ENCODE measurements around the gene TTC22.

DNA sequence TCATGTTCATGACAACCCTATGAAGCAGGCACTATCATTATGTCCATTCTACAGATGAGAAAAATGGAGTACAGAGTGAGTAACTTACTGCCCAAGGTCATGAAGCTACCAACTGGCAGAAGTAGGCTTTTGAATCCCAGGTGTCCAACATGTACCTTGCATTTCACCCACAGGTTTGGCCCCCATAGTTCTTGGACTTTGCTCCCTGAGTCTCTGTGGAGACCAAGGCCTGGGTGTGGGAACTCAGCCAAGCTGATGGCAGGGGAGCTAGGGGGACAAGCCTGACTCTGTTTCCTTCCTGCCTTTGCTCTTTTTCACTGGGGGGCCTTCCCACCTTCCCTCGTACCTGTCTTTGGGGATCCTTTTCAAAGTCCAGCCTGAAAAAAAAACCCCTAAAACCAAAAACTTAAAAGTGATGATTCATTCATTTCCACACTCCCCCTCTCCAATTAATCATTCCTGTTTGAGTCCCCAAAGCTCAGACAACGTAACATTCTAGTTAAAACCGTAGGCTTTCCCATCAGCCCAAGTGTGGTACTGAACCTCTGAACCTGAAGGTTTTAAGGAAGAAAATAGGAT, 8.5 kb upstream of the TTC22 start:
- no peak for TF ChIP-seq EZH2 (IDR thresholded peaks at IDR 0.05; ENCODE audit: borderline replicate concordance, low read depth, low read length, severe bottlenecking)
- TF ChIP-seq, protein P1, sequence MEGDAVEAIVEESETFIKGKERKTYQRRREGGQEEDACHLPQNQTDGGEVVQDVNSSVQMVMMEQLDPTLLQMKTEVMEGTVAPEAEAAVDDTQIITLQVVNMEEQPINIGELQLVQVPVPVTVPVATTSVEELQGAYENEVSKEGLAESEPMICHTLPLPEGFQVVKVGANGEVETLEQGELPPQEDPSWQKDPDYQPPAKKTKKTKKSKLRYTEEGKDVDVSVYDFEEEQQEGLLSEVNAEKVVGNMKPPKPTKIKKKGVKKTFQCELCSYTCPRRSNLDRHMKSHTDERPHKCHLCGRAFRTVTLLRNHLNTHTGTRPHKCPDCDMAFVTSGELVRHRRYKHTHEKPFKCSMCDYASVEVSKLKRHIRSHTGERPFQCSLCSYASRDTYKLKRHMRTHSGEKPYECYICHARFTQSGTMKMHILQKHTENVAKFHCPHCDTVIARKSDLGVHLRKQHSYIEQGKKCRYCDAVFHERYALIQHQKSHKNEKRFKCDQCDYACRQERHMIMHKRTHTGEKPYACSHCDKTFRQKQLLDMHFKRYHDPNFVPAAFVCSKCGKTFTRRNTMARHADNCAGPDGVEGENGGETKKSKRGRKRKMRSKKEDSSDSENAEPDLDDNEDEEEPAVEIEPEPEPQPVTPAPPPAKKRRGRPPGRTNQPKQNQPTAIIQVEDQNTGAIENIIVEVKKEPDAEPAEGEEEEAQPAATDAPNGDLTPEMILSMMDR (IDR thresholded peaks at IDR 0.05; ENCODE audit: borderline replicate concordance, extremely low read depth, low read length, poor library complexity, severe bottlenecking), result no peak
